ENCODE data around the gene CFI.

GRCh38 chr4:109810552-109811387 lies 9.0 kb upstream of the CFI start:
- TF ChIP-seq ZNF274 (IDR thresholded peaks at IDR 0.05; ENCODE audit: low read depth, low read length): no peak
- TF ChIP-seq YY1 (IDR thresholded peaks at IDR 0.05; ENCODE audit: insufficient read depth, insufficient read length): no peak
